Posterior vena cava (tissue), 2 donors: ENCODE measurements around the gene LPIN2. TPM values are rescaled to one million over a fixed set of nuclear protein-coding genes. Genes with fewer than 3 reads are reported as not detected.

Source experiments
- DNase-seq: peaks from one replicate; pipeline ENCODE4 v3.0.0-alpha.2; 2020; ENCODE audit warnings: low spot score
- intact Hi-C, 2 donors: fragments of 100-400 bp; cut with DNase I; formaldehyde crosslinking; loops; one replicate each; pipeline versions ENCODE4 v1.14.1 to v1.14.2; 2022 to 2023
- total RNA-seq, 2 donors: library from RNA; stranded (reverse); fragmentation: NEBNext Ultra II Directional; extraction: Animal tissue kit (Norgen Biotek cat#: 25700); gene quantifications; one replicate each; pipeline ENCODE4 v1.2.1, GENCODE V29; 2021
- donor health status: DM: yes; HTN: yes; CAD: no.
- donor health status: DM: yes; HTN: yes; CAD: no.

LPIN2 gene
- total RNA-seq, 2 donors from 2014 or later, result 23.8 to 27.3 TPM

- no peak for DNase-seq
- intact Hi-C loops, result no loop called here
Measured at GRCh38 chr18:2969695-2970094, 43.2 kb downstream of the LPIN2 start.

GRCh38 chr18:2968606-2969005 lies 44.3 kb downstream of the LPIN2 start:
- DNase-seq, result no peak
- intact Hi-C loops, result no loop called here

DNA sequence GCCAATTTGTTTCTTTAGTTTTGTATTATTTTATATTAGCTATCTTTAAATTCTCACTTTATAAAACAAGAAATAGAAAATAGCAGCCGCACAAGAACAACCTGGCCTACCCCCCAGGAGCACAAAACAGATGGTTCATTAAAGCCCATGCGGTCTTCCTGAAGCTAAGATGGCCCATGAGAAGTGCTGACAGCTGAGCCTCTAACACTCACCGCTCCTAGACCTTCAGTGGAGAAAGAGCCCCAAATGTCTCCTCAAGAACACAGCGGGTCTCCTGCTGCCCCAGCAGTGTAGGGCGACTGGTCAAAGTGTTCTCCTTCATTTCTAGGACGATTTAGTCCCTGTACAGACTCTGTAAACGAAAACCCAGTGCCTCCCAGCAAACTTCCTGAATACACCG lies 45.1 kb downstream of the LPIN2 start:
- intact Hi-C loops, result no loop called here
- DNase-seq, result no peak

DNA sequence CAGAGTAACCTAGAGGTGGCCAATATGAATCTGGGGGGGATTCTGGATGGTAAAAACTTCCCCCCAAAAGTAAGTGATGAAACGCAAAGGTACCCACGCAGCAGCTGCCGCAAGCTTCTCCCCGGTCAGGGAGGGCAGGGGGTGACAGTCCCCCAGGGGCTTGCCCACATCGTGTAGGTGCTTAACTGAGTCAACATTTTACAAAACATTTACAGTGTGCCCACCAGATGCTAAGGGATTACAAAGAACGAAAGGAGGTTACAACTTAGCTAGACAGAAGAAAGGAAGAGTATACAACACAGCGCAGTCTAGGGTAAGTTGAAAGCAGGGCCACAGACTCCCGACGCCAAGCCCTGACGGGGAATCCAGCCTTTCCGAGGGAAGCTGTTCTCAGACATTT lies 45.6 kb downstream of the LPIN2 start:
- no peak for DNase-seq
- intact Hi-C loops, result no loop called here

DNA sequence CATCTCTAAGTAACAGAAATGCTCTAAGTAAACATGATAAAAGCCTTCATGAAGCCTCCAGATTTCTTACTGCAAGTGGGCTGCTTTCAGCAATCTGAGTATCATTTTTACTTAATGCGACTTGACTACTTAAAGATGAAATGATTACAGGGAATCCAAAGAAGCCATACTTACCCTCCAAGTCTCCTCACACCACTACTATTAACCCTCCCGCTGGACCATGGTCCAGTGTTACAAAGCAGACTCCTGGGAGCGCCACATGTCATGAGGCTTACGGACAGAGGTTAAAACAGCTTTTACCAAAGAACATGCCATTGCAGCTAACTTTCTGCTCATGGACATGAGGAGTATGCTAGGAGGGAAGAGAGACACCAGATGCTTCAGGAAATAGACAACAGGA lies 46.4 kb downstream of the LPIN2 start:
- intact Hi-C loops, result no loop called here

DNA sequence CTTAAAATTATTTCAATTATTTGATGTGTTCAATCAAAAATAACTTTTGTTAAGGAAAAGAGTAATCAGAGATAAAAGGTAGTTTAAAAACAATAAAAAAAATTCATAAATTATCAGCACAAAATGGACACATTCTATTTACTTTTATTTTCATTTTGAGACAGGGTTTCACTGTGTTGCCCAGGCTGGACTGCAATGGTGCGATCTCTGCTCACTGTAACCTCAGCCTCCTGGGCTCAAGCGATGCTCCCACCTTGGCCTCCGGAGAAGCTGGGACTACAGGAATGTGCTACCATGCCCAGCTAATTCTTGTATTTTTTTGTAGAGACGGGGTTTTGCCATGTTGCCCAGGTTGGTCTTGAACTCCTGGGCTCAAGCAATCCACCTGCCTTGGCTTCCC lies 47.1 kb downstream of the LPIN2 start:
- intact Hi-C loops, result no loop called here
- no peak for DNase-seq

More for the DNA sequence above, 46.4 kb downstream of the LPIN2 start:
- DNase-seq, result no peak

GRCh38 chr18:2964361-2965010 lies 48.5 kb downstream of the LPIN2 start:
- intact Hi-C loops, result no loop called here
- DNase-seq, result no peak

Other genes with a start within 250 kb of the LPIN2 start
- gene EMILIN2, start 166.1 kb downstream of the LPIN2 start, total RNA-seq, result 10 to 100 TPM; 21.0 to 32.4 TPM
- 10 to 100 TPM; 32.0 to 42.1 TPM for gene MYOM1, start 206.8 kb upstream of the LPIN2 start, total RNA-seq
- 100 to 1,000 TPM; 331 to 410 TPM for gene MYL12A, start 234.7 kb upstream of the LPIN2 start, total RNA-seq
- 100 to 1,000 TPM; 243 to 267 TPM for gene MYL12B, start 249.0 kb upstream of the LPIN2 start, total RNA-seq